ENCODE results near the gene KLRC3.
"Not testable (repeated sequence)": the region's sequence is repeated elsewhere in the genome, so short reads cannot be mapped to it uniquely, and the experiment has no call there.

DNA sequence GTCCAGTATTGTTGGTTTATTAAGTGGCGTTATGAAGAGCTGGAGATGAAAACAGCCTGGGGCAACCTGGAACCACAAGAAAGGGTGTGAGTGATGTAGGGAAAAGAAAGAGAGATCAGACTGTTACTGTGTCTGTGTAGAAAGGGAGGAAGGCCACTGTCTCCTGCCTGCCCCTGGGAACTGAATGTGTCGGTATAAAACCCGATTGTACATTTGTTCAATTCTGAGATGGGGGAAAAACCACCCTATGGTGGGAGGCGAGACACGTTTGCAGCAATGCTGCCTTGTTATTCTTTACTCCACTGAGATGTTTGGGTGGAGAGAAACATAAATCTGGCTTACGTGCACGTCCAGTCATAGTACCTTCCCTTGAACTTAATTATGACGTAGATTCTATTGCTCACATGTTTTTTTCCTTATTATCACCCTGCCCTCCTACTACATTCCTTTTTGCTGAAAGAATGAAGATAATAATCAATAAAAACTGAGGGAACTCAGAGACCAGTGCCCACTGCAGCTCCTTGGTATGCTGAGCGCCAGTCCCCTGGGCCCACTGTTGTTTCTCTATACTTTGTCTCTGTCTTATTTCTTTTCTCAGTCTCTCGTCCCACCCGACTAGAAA is 25.8 kb downstream of the KLRC3 start:
- TF ChIP-seq CSDC2 (CRISPR knock-in tag; IDR thresholded peaks at IDR 0.05); CREB5 (CRISPR knock-in tag; IDR thresholded peaks at IDR 0.05; ENCODE audit: low read depth); ARNTL (CRISPR knock-in tag; IDR thresholded peaks at IDR 0.05; ENCODE audit: borderline replicate concordance, low read depth); BACH2 (CRISPR knock-in tag; IDR thresholded peaks at IDR 0.05; ENCODE audit: borderline replicate concordance); GLIS3 (CRISPR knock-in tag; IDR thresholded peaks at IDR 0.05); PPARA (CRISPR knock-in tag; IDR thresholded peaks at IDR 0.05; ENCODE audit: borderline replicate concordance): not testable (repeated sequence)
- TF ChIP-seq, protein P1, sequence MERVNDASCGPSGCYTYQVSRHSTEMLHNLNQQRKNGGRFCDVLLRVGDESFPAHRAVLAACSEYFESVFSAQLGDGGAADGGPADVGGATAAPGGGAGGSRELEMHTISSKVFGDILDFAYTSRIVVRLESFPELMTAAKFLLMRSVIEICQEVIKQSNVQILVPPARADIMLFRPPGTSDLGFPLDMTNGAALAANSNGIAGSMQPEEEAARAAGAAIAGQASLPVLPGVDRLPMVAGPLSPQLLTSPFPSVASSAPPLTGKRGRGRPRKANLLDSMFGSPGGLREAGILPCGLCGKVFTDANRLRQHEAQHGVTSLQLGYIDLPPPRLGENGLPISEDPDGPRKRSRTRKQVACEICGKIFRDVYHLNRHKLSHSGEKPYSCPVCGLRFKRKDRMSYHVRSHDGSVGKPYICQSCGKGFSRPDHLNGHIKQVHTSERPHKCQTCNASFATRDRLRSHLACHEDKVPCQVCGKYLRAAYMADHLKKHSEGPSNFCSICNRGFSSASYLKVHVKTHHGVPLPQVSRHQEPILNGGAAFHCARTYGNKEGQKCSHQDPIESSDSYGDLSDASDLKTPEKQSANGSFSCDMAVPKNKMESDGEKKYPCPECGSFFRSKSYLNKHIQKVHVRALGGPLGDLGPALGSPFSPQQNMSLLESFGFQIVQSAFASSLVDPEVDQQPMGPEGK (CRISPR knock-in tag; IDR thresholded peaks at IDR 0.05; ENCODE audit: borderline replicate concordance) = not testable (repeated sequence)

Data from SK-N-SH treated with all-trans-retinoic acid at 6 μM for 48 hours (cell line).